Measurements from ENCODE around the gene GSG1L2. TPM values are rescaled to one million over a fixed set of nuclear protein-coding genes. Genes with fewer than 3 reads are reported as not detected.

The GSG1L2 gene
- total and polyA plus RNA-seq, 2 experiments from 2014 or later: not detected

- H3K27me3 ChIP-seq: no peaks in the 10 kb centered on the region
- WGBS (ENCODE audit: low lambda C conversion rate, missing lambda C conversion rate): 82% methylated on average over 11 of the region's 11 CpGs
- H2AFZ ChIP-seq: no peak overlapping the region
- peak overlapping the region; percentile 74 for H3K27ac ChIP-seq
- no peaks in the 10 kb centered on the region for H4K20me1 ChIP-seq (ENCODE audit: insufficient read depth, poor library complexity, severe bottlenecking)
- no peaks in the 10 kb centered on the region for H3K79me2 ChIP-seq
- TF ChIP-seq CTCF (IDR thresholded peaks at IDR 0.05; ENCODE audit: poor library complexity) (no peak), EZH2 (IDR thresholded peaks at IDR 0.05; ENCODE audit: borderline replicate concordance) (no peak), EZH2phosphoT487 (IDR thresholded peaks at IDR 0.05; ENCODE audit: low read depth, severe bottlenecking, unreplicated experiment) (no peak)
- H3K4me3 ChIP-seq: no peak overlapping the region
- H3K4me1 ChIP-seq (ENCODE audit: insufficient read depth): peaks cover 30% of the 10 kb centered on the region
- H3K4me2 ChIP-seq: peak overlapping the region; percentile 60
- H3K9me2 ChIP-seq (replicated peaks; ENCODE audit: insufficient read depth): no peaks in the 10 kb centered on the region
- DNase-seq (ENCODE audit: low spot score): peak; percentile 38
- no peaks in the 10 kb centered on the region for H3K36me3 ChIP-seq (replicated peaks; ENCODE audit: insufficient read depth, low read depth)
- H3K9me3 ChIP-seq (ENCODE audit: low read depth): no peaks in the 10 kb centered on the region
Measured at GRCh38 chr17:9837551-9838471, 15.9 kb upstream of the GSG1L2 start.

GRCh38 chr17:9833922-9834321 is 12.0 kb upstream of the GSG1L2 start:
- Histone ChIP-seq H3K27me3 (no peaks in the 10 kb centered on the region), H3K36me3 (replicated peaks; ENCODE audit: insufficient read depth, low read depth) (no peaks in the 10 kb centered on the region), H3K4me1 (ENCODE audit: insufficient read depth) (peaks cover 26% of the 10 kb centered on the region), H3K79me2 (no peaks in the 10 kb centered on the region), H3K4me2 (no peak overlapping the region), H3K9me2 (replicated peaks; ENCODE audit: insufficient read depth) (no peaks in the 10 kb centered on the region), H4K20me1 (ENCODE audit: insufficient read depth, poor library complexity, severe bottlenecking) (no peaks in the 10 kb centered on the region), H2AFZ (no peak overlapping the region), H3K27ac (no peak overlapping the region), H3K4me3 (no peak overlapping the region), H3K9me3 (ENCODE audit: low read depth) (no peaks in the 10 kb centered on the region)
- TF ChIP-seq CTCF (IDR thresholded peaks at IDR 0.05; ENCODE audit: poor library complexity): no peak
- no peak for TF ChIP-seq EZH2phosphoT487 (IDR thresholded peaks at IDR 0.05; ENCODE audit: low read depth, severe bottlenecking, unreplicated experiment)
- no peak for TF ChIP-seq EZH2 (IDR thresholded peaks at IDR 0.05; ENCODE audit: borderline replicate concordance)
- DNase-seq (ENCODE audit: low spot score): no peak
- 89% methylated on average over 4 of the region's 4 CpGs for WGBS (ENCODE audit: low lambda C conversion rate, missing lambda C conversion rate)

- H3K36me3 ChIP-seq (replicated peaks; ENCODE audit: insufficient read depth, low read depth): no peaks in the 10 kb centered on the region
- no peaks in the 10 kb centered on the region for H3K9me2 ChIP-seq (replicated peaks; ENCODE audit: insufficient read depth)
- WGBS (ENCODE audit: low lambda C conversion rate, missing lambda C conversion rate): 91% methylated on average over 2 of the region's 2 CpGs
- H3K27me3 ChIP-seq: no peaks in the 10 kb centered on the region
- H3K79me2 ChIP-seq: no peaks in the 10 kb centered on the region
- no peak overlapping the region for H3K4me2 ChIP-seq
- TF ChIP-seq EZH2 (IDR thresholded peaks at IDR 0.05; ENCODE audit: borderline replicate concordance) (no peak), CTCF (IDR thresholded peaks at IDR 0.05; ENCODE audit: poor library complexity) (no peak), EZH2phosphoT487 (IDR thresholded peaks at IDR 0.05; ENCODE audit: low read depth, severe bottlenecking, unreplicated experiment) (no peak)
- H3K9me3 ChIP-seq (ENCODE audit: low read depth): no peaks in the 10 kb centered on the region
- H3K4me3 ChIP-seq: no peak overlapping the region
- no peak for DNase-seq (ENCODE audit: low spot score)
- H3K4me1 ChIP-seq (ENCODE audit: insufficient read depth): peaks cover 19% of the 10 kb centered on the region
- no peak overlapping the region for H3K27ac ChIP-seq
- H2AFZ ChIP-seq: no peak overlapping the region
- no peaks in the 10 kb centered on the region for H4K20me1 ChIP-seq (ENCODE audit: insufficient read depth, poor library complexity, severe bottlenecking)
Measured at GRCh38 chr17:9830711-9831110, 8.8 kb upstream of the GSG1L2 start.

All from hepatocyte (in vitro differentiated cells).